ENCODE measurements around the gene CACNA2D1. TPM values are rescaled to one million over a fixed set of nuclear protein-coding genes. Genes with fewer than 3 reads are reported as not detected.

The CACNA2D1 gene
- total and polyA plus RNA-seq, 9 of the 15 experiments (the other 6 are each of a cell fraction or from before 2014, with no cell fraction given): 0.49 TPM; not detected in 8

- no peak for TF ChIP-seq CREB3 (tag; conservative IDR thresholded peaks at IDR 0.05; ENCODE audit: low read depth)
- TF ChIP-seq YY1 (IDR thresholded peaks at IDR 0.05; ENCODE audit: borderline replicate concordance in 1 of 3, control insufficient read depth in 1 of 3, extremely low read depth in 1 of 3, insufficient read depth in 3 of 3, insufficient read length in 1 of 3, insufficient replicate concordance in 2 of 3, low read depth in 1 of 3, low read length in 2 of 3): no peak
- no peak for TF ChIP-seq HMBOX1 (IDR thresholded peaks at IDR 0.05)
- no peak for TF ChIP-seq XRCC3 (IDR thresholded peaks at IDR 0.05)
- no peak for TF ChIP-seq TSC22D4 (tag; IDR thresholded peaks at IDR 0.05)
Measured at GRCh38 chr7:82467020-82467419, 23.4 kb upstream of the CACNA2D1 start (continued).

- WGBS (ENCODE audit: insufficient coverage, low coverage, missing lambda C conversion rate): 3% methylated on average over 2 of the region's 2 CpGs
- H3K36me3 ChIP-seq (ENCODE audit: control insufficient read depth, insufficient read depth, low read length): no peaks in the 10 kb centered on the region
- H3K27me3 ChIP-seq (ENCODE audit: control insufficient read depth in 2 of 2, insufficient read depth in 2 of 2, low read length in 2 of 2): no peaks in the 10 kb centered on the region
- intact Hi-C loops (cut with micrococcal nuclease) (no loop called here), in situ Hi-C loops (cut with MboI) (no loop called here)
- no peak overlapping the region for H2AFZ ChIP-seq (ENCODE audit: low read depth, low read length)
- no peak overlapping the region for H3K27ac ChIP-seq (ENCODE audit: extremely low read depth, low read depth, low read length)
- H3K9me1 ChIP-seq (ENCODE audit: control insufficient read depth, insufficient read depth, low read length): no peaks in the 10 kb centered on the region
- BruUV-seq (replicated peaks): no TSS peak
- POLR2A ChIA-PET: no interaction called here
- H3K4me1 ChIP-seq (replicated peaks in 1 of 2; ENCODE audit: control insufficient read depth in 2 of 2, insufficient read depth in 2 of 2, low read length in 2 of 2): no peaks in the 10 kb centered on the region
- no peak overlapping the region for H3K4me2 ChIP-seq (ENCODE audit: insufficient read depth, low read length)
- H3K79me2 ChIP-seq (ENCODE audit: control insufficient read depth, insufficient read depth, low read length): no peaks in the 10 kb centered on the region
- DNase-seq (ENCODE audit: extremely low read depth in 1 of 4, low spot score in 3 of 4) (no peak), ATAC-seq (no peak), FAIRE-seq (no peak)
- no peaks in the 10 kb centered on the region for H4K20me1 ChIP-seq (replicated peaks; ENCODE audit: control insufficient read depth, insufficient read depth, low read length)
- no peak overlapping the region for H3K4me3 ChIP-seq
- CTCF ChIA-PET (ENCODE audit: low intra/inter-chr PET ratio): no interaction called here
- no peaks in the 10 kb centered on the region; the same call in 1 of the 2 replicates for H3K9me3 ChIP-seq (replicated peaks; ENCODE audit: control insufficient read depth, insufficient read depth, low read depth, low read length)
- H3K9ac ChIP-seq (ENCODE audit: insufficient read depth in 1 of 2, low read depth in 2 of 2, low read length in 2 of 2): no peak overlapping the region
- TF ChIP-seq KDM1A (IDR thresholded peaks at IDR 0.05) (no peak), ZNF41 (CRISPR knock-in tag; conservative IDR thresholded peaks at IDR 0.05) (no peak), OTX1 (CRISPR knock-in tag; IDR thresholded peaks at IDR 0.05) (no peak), SRSF1 (IDR thresholded peaks at IDR 0.05; ENCODE audit: low read depth, low read length) (no peak), MECOM (CRISPR knock-in tag; IDR thresholded peaks at IDR 0.05) (no peak), BACH1 (tag; IDR thresholded peaks at IDR 0.05) (no peak), ZNF75A (CRISPR knock-in tag; IDR thresholded peaks at IDR 0.05) (no peak), ZFX (CRISPR knock-in tag; IDR thresholded peaks at IDR 0.05) (no peak), ZNF696 (CRISPR knock-in tag; conservative IDR thresholded peaks at IDR 0.05) (no peak), ZNF740 (CRISPR knock-in tag; IDR thresholded peaks at IDR 0.05) (no peak), ZNF740 (tag; IDR thresholded peaks at IDR 0.05) (no peak), PRPF4 (IDR thresholded peaks at IDR 0.05; ENCODE audit: insufficient read depth, low read depth, low read length, poor library complexity, severe bottlenecking) (no peak), ZNF561 (CRISPR knock-in tag; conservative IDR thresholded peaks at IDR 0.05) (no peak), FOXO4 (CRISPR knock-in tag; IDR thresholded peaks at IDR 0.05) (no peak)
Measured at GRCh38 chr7:82464372-82464771, 20.8 kb upstream of the CACNA2D1 start.

Data from K562 (cell line).